HFFc6 (cell line): ENCODE data around the gene SMC5. TPM values are rescaled to one million over a fixed set of nuclear protein-coding genes. Genes with fewer than 3 reads are reported as not detected.

Experiments used
- DNase-seq: peaks from one replicate; pipeline ENCODE4 v3.0.0-alpha.2; 2018
- H3K27ac Mint-ChIP-seq: 2 replicates; pipeline ENCODE4 v1.8.0; 2020; ENCODE audit warnings: mild to moderate bottlenecking, mixed read lengths
- H3K27me3 Mint-ChIP-seq: 2 replicates; pipeline ENCODE4 v1.8.0; 2021; ENCODE audit warnings: mild to moderate bottlenecking, moderate library complexity, mixed read lengths; ENCODE audit not compliant: insufficient read depth
- H3K36me3 Mint-ChIP-seq: 2 replicates; pipeline ENCODE4 v1.8.0; 2021; ENCODE audit warnings: low read depth, mixed read lengths
- H3K4me1 Mint-ChIP-seq: 2 replicates; pipeline ENCODE4 v1.8.0; 2020; ENCODE audit warnings: low read depth, mixed read lengths
- H3K4me3 Mint-ChIP-seq: 2 replicates; pipeline ENCODE4 v1.8.0; 2020; ENCODE audit warnings: mild to moderate bottlenecking, moderate library complexity, mixed read lengths
- H3K9me3 Mint-ChIP-seq: 2 replicates; pipeline ENCODE4 v1.8.0; 2020; ENCODE audit warnings: mild to moderate bottlenecking, mixed read lengths
- total RNA-seq, 6 experiments: library from RNA; stranded (reverse); fragmentation: NEBNext Ultra II Directional; extraction: Animal tissue kit (Norgen Biotek cat#: 25700); gene quantifications; 2 replicates in 1 of 6; 3 replicates in 5 of 6; pipeline ENCODE4 v1.2.3, GENCODE V29; 2021
- TF ChIP-seq, protein P1 (sequence below): fragments of 200-600 bp; sonication (generic); IDR thresholded peaks from 2 replicates; pipeline ENCODE4 v1.5.0; 2021; ENCODE audit warnings: antibody characterized with exemption, mild to moderate bottlenecking

The SMC5 gene
- total RNA-seq, 6 experiments from 2014 or later: 16.4 to 20.3 (median 19.2) TPM

DNA sequence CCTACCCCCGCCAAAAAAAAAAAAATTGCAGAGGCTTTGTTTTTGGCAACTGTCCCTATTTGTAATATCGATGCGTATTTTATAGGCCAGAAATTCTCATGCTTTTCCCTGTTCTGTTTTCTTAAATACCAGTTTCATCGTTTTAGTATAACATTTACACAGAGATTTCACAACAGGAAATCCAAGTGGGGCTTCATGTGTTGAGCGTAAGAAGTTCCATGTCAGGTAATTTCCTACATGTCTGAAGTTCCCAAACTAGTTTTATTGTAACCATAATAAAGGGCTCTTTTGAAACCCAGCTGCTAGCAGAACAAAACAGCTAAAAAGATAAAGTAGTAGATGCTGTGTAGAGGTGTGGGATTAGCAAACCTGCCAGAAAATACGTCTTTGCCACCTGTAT is 4.2 kb downstream of the SMC5 start:
- peaks cover 67% of the 10 kb centered on the region for H3K4me1 Mint-ChIP-seq
- peak overlapping the region; percentile 34; the same call in 1 of the 2 replicates for H3K27ac Mint-ChIP-seq
- TF ChIP-seq, protein P1, sequence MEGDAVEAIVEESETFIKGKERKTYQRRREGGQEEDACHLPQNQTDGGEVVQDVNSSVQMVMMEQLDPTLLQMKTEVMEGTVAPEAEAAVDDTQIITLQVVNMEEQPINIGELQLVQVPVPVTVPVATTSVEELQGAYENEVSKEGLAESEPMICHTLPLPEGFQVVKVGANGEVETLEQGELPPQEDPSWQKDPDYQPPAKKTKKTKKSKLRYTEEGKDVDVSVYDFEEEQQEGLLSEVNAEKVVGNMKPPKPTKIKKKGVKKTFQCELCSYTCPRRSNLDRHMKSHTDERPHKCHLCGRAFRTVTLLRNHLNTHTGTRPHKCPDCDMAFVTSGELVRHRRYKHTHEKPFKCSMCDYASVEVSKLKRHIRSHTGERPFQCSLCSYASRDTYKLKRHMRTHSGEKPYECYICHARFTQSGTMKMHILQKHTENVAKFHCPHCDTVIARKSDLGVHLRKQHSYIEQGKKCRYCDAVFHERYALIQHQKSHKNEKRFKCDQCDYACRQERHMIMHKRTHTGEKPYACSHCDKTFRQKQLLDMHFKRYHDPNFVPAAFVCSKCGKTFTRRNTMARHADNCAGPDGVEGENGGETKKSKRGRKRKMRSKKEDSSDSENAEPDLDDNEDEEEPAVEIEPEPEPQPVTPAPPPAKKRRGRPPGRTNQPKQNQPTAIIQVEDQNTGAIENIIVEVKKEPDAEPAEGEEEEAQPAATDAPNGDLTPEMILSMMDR: no peak
- DNase-seq: no peak
- H3K27me3 Mint-ChIP-seq: no peaks in the 10 kb centered on the region; the same call in 1 of the 2 replicates
- H3K4me3 Mint-ChIP-seq: peak overlapping the region; percentile 15
- peaks cover 6% of the 10 kb centered on the region for H3K9me3 Mint-ChIP-seq
- H3K36me3 Mint-ChIP-seq: peaks cover 65% of the 10 kb centered on the region

DNA sequence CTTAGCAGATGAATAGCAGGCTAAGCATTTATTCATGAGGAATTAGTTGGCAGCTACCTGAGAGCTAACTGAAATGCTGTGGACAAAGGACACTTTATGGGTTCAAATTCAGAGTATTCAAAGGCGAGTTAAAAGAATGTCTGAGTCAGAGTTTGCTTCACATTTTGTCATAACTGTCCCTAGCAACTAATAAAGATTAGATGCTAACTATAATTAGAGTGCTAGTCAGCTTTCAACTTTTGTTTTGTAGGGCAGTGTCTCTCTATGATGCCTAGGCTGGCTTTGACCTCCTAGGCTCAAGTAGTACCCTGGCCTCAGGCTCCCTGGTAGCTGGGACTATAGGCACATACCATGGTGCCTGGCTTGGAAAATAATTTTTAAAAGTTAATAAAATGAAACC is 4.6 kb downstream of the SMC5 start:
- Mint-ChIP-seq H3K27ac (peak overlapping the region; percentile 34; the same call in 1 of the 2 replicates), H3K4me3 (no peak overlapping the region; the same call in 1 of the 2 replicates), H3K36me3 (peaks cover 65% of the 10 kb centered on the region), H3K27me3 (no peaks in the 10 kb centered on the region; the same call in 1 of the 2 replicates), H3K9me3 (peaks cover 6% of the 10 kb centered on the region), H3K4me1 (peaks cover 62% of the 10 kb centered on the region)
- TF ChIP-seq, protein P1: no peak
- peak; percentile 57 for DNase-seq

DNA sequence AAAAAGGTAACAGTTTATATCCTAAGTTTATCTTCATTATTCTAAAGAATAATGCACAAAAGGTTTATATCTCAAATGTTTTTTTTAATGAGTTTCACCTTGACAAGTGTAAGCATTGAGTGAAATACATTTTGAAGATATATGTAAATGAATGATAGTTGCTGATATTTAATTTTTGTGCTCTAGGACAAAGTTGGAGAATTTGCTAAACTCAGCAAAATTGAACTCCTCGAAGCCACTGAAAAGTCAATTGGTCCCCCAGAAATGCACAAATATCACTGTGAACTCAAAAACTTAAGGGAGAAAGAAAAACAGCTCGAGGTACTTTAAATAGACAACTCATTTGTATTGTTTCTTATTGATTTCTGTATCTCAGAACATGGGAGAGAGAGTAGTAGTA is 19.5 kb downstream of the SMC5 start:
- Mint-ChIP-seq H3K36me3 (peaks cover 43% of the 10 kb centered on the region), H3K27me3 (no peaks in the 10 kb centered on the region), H3K4me1 (peaks cover 39% of the 10 kb centered on the region), H3K9me3 (no peaks in the 10 kb centered on the region), H3K4me3 (no peak overlapping the region), H3K27ac (no peak overlapping the region)
- TF ChIP-seq, protein P1: no peak
- DNase-seq: no peak

DNA sequence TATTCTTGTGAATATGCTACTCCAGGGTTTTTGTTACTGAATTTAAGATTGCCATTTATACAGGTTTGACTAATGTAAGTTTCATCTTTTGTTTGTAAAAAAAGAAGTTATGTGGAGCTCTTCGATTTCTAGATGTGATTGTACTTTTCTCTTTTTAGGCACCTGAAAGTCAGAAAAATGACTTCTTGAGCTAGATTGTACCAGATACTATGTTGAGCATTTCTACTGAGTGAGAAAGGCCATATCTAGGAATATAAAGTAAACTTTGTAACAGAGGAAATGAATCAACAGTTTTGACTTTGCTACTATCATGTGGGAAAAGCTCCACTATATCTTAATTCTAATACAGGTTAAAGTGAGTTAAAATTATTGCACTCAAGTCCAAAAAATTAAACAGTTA is 25.1 kb downstream of the SMC5 start:
- H3K27me3 Mint-ChIP-seq: no peaks in the 10 kb centered on the region; the same call in 1 of the 2 replicates
- peaks cover 45% of the 10 kb centered on the region for H3K36me3 Mint-ChIP-seq
- peaks cover 47% of the 10 kb centered on the region for H3K4me1 Mint-ChIP-seq
- DNase-seq: no peak
- no peak overlapping the region; the same call in 1 of the 2 replicates for H3K4me3 Mint-ChIP-seq
- peak overlapping the region; percentile 57 for H3K27ac Mint-ChIP-seq
- H3K9me3 Mint-ChIP-seq: no peaks in the 10 kb centered on the region
- TF ChIP-seq, protein P1: no peak

DNA sequence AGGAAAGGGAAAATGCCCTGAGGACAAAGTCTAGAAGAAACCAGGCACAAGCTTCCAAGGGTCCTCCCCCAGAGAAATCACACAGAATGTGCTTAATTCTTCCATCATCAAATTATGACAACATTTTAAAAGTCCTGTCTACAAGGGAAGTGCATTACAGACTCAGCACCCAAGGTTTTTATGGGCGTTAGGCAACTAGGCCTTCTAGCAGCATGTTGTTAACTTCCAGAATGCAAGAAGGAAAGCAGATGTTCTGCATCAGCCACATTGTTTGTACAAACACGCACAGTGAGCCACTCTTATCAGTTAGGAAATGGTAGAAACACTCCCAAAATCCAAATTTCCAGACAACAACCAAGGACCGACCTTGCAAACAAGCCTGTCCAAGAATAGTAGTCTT is 26.5 kb downstream of the SMC5 start:
- peaks cover 51% of the 10 kb centered on the region for H3K36me3 Mint-ChIP-seq
- no peaks in the 10 kb centered on the region; the same call in 1 of the 2 replicates for H3K27me3 Mint-ChIP-seq
- H3K27ac Mint-ChIP-seq: peak overlapping the region; percentile 49; the same call in 1 of the 2 replicates
- H3K9me3 Mint-ChIP-seq: no peaks in the 10 kb centered on the region
- peak; percentile 12 for DNase-seq
- no peak overlapping the region for H3K4me3 Mint-ChIP-seq
- H3K4me1 Mint-ChIP-seq: peaks cover 47% of the 10 kb centered on the region
- TF ChIP-seq, protein P1: no peak
